ENCODE data around the gene DUSP8.
"Not testable (repeated sequence)": the region's sequence is repeated elsewhere in the genome, so short reads cannot be mapped to it uniquely, and the experiment has no call there.

GRCh38 chr11:1605923-1606322 is 33.9 kb upstream of the DUSP8 start:
- TF ChIP-seq CTCF (conservative IDR thresholded peaks at IDR 0.05; ENCODE audit: low read length); EZH2phosphoT487 (IDR thresholded peaks at IDR 0.05; ENCODE audit: borderline replicate concordance, low read depth, low read length): not testable (repeated sequence)
